ENCODE data around the gene GPC6.

GPC6 gene

GRCh38 chr13:93848247-93848646, 621.6 kb downstream of the GPC6 start:
- ATAC-seq (replicated peaks; ENCODE audit: extremely low read depth, poor library complexity, severe bottlenecking) (no peak), DNase-seq (ENCODE audit: low spot score in 2 of 2) (no peak)
- Mint-ChIP-seq H3K27me3 (no peaks in the 10 kb centered on the region), H3K4me3 (no peak overlapping the region), H3K36me3 (ENCODE audit: insufficient read depth) (no peaks in the 10 kb centered on the region), H3K27ac (ENCODE audit: low read depth) (no peak overlapping the region), H3K4me1 (no peaks in the 10 kb centered on the region), H3K9me3 (no peaks in the 10 kb centered on the region)

GRCh38 chr13:93851236-93851635, 624.6 kb downstream of the GPC6 start:
- H3K4me1 Mint-ChIP-seq, result no peaks in the 10 kb centered on the region
- no peak overlapping the region for H3K4me3 Mint-ChIP-seq
- H3K36me3 Mint-ChIP-seq (ENCODE audit: insufficient read depth), result no peaks in the 10 kb centered on the region
- H3K27ac Mint-ChIP-seq (ENCODE audit: low read depth), result no peak overlapping the region
- DNase-seq (ENCODE audit: low spot score in 2 of 2), result no peak
- no peaks in the 10 kb centered on the region for H3K27me3 Mint-ChIP-seq
- no peak for ATAC-seq (replicated peaks; ENCODE audit: extremely low read depth, poor library complexity, severe bottlenecking)
- H3K9me3 Mint-ChIP-seq, result no peaks in the 10 kb centered on the region

DNA sequence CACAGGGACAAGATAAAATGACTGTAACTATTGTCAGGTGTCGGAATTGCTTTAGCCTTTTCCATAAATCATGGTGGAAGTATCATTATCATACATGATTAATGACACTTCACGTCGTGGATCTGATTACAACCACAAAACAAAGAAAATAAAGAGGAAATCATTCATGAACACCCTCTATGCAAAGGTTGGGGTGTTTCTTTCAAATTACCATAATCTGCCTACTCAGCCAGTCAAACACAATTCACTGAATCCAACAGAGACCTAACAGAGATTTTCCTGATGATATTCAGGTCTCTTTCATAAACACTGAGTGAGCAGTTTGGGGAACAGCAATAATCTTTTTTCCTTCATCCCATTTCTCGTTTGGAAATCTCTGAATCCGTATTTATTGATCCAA, 627.3 kb downstream of the GPC6 start:
- H3K36me3 Mint-ChIP-seq (ENCODE audit: insufficient read depth), result no peaks in the 10 kb centered on the region
- no peak overlapping the region for H3K4me3 Mint-ChIP-seq
- no peak overlapping the region for H3K27ac Mint-ChIP-seq (ENCODE audit: low read depth)
- H3K4me1 Mint-ChIP-seq, result no peaks in the 10 kb centered on the region
- no peaks in the 10 kb centered on the region for H3K9me3 Mint-ChIP-seq
- ATAC-seq (replicated peaks; ENCODE audit: extremely low read depth, poor library complexity, severe bottlenecking) (no peak), DNase-seq (ENCODE audit: low spot score in 2 of 2) (no peak)
- no peaks in the 10 kb centered on the region for H3K27me3 Mint-ChIP-seq

DNA sequence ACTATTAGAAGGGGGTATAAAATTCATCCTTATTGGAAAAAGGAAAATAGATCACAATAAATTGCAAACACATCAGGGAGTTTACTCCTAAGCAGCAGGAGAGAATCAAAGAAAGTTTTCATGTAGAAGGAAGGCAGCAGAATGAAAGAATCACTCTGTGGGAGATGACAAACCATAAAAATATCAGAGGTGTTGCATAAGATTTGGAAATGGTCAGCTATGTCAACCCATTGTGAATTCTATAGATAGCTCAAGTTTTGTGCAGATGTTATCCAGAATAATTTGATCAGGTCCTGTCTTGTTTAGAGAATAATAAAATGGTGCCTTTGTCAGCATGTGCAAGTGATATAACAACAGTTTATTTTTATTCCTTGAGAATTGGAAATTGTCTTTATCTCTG, 630.5 kb downstream of the GPC6 start:
- Mint-ChIP-seq H3K9me3 (no peaks in the 10 kb centered on the region), H3K27me3 (no peaks in the 10 kb centered on the region), H3K4me3 (no peak overlapping the region), H3K36me3 (ENCODE audit: insufficient read depth) (no peaks in the 10 kb centered on the region), H3K27ac (ENCODE audit: low read depth) (no peak overlapping the region), H3K4me1 (no peaks in the 10 kb centered on the region)
- DNase-seq (ENCODE audit: low spot score in 2 of 2) (no peak), ATAC-seq (replicated peaks; ENCODE audit: extremely low read depth, poor library complexity, severe bottlenecking) (no peak)

GRCh38 chr13:93859716-93860115, 633.1 kb downstream of the GPC6 start:
- H3K4me1 Mint-ChIP-seq, result no peaks in the 10 kb centered on the region
- H3K9me3 Mint-ChIP-seq, result no peaks in the 10 kb centered on the region
- H3K4me3 Mint-ChIP-seq, result no peak overlapping the region
- H3K27ac Mint-ChIP-seq (ENCODE audit: low read depth), result no peak overlapping the region
- peaks cover 8% of the 10 kb centered on the region for H3K27me3 Mint-ChIP-seq
- no peaks in the 10 kb centered on the region for H3K36me3 Mint-ChIP-seq (ENCODE audit: insufficient read depth)
- DNase-seq (ENCODE audit: low spot score in 2 of 2), result no peak
- ATAC-seq (replicated peaks; ENCODE audit: extremely low read depth, poor library complexity, severe bottlenecking), result no peak

- H3K4me3 Mint-ChIP-seq, result no peak overlapping the region
- H3K27me3 Mint-ChIP-seq, result peaks cover 8% of the 10 kb centered on the region
- H3K27ac Mint-ChIP-seq (ENCODE audit: low read depth), result no peak overlapping the region
- H3K9me3 Mint-ChIP-seq, result no peaks in the 10 kb centered on the region
- ATAC-seq (replicated peaks; ENCODE audit: extremely low read depth, poor library complexity, severe bottlenecking), result no peak
- H3K36me3 Mint-ChIP-seq (ENCODE audit: insufficient read depth), result no peaks in the 10 kb centered on the region
- DNase-seq (ENCODE audit: low spot score in 2 of 2), result no peak
- no peaks in the 10 kb centered on the region for H3K4me1 Mint-ChIP-seq
Observed at GRCh38 chr13:93861818-93862217, 635.2 kb downstream of the GPC6 start.

GRCh38 chr13:93862259-93862658, 635.7 kb downstream of the GPC6 start:
- ATAC-seq (replicated peaks; ENCODE audit: extremely low read depth, poor library complexity, severe bottlenecking), result no peak
- H3K4me1 Mint-ChIP-seq, result no peaks in the 10 kb centered on the region
- no peak overlapping the region for H3K27ac Mint-ChIP-seq (ENCODE audit: low read depth)
- no peaks in the 10 kb centered on the region for H3K9me3 Mint-ChIP-seq
- DNase-seq (ENCODE audit: low spot score in 2 of 2), result no peak
- no peak overlapping the region for H3K4me3 Mint-ChIP-seq
- no peaks in the 10 kb centered on the region for H3K36me3 Mint-ChIP-seq (ENCODE audit: insufficient read depth)
- peaks cover 8% of the 10 kb centered on the region for H3K27me3 Mint-ChIP-seq

GRCh38 chr13:93865235-93865634, 638.6 kb downstream of the GPC6 start:
- Mint-ChIP-seq H3K27me3 (peaks cover 8% of the 10 kb centered on the region), H3K4me1 (no peaks in the 10 kb centered on the region)
- DNase-seq (ENCODE audit: low spot score in 2 of 2), result no peak

DNA sequence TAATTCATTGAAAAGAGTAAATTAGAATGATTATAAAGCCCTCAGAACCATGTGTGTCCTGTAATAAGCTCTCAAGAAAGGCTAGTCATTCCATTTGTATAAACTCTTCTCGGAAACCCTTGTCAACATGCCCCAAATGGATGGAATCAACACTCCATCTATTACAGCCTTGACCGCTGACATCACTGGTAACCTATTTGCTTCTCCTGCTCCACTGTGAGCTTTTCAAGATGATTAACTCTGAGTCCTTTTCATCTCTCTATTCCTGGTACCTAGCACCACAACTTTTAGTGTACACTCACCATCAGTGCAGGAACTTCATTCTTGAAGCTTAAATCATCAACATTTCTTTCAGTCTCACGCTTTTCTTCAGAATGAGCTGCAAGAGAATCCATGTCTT, 640.9 kb downstream of the GPC6 start:
- no peak for ATAC-seq (replicated peaks; ENCODE audit: extremely low read depth, poor library complexity, severe bottlenecking)
- no peak overlapping the region for H3K27ac Mint-ChIP-seq (ENCODE audit: low read depth)
- no peaks in the 10 kb centered on the region for H3K4me1 Mint-ChIP-seq
- peaks cover 8% of the 10 kb centered on the region for H3K27me3 Mint-ChIP-seq
- H3K9me3 Mint-ChIP-seq, result no peaks in the 10 kb centered on the region
- H3K36me3 Mint-ChIP-seq (ENCODE audit: insufficient read depth), result no peaks in the 10 kb centered on the region
- no peak overlapping the region for H3K4me3 Mint-ChIP-seq
- DNase-seq (ENCODE audit: low spot score in 2 of 2), result no peak

More at GRCh38 chr13:93865235-93865634, 638.6 kb downstream of the GPC6 start:
- H3K27ac Mint-ChIP-seq (ENCODE audit: low read depth), result no peak overlapping the region
- H3K9me3 Mint-ChIP-seq, result no peaks in the 10 kb centered on the region
- H3K36me3 Mint-ChIP-seq (ENCODE audit: insufficient read depth), result no peaks in the 10 kb centered on the region
- H3K4me3 Mint-ChIP-seq, result no peak overlapping the region
- ATAC-seq (replicated peaks; ENCODE audit: extremely low read depth, poor library complexity, severe bottlenecking), result no peak

DNA sequence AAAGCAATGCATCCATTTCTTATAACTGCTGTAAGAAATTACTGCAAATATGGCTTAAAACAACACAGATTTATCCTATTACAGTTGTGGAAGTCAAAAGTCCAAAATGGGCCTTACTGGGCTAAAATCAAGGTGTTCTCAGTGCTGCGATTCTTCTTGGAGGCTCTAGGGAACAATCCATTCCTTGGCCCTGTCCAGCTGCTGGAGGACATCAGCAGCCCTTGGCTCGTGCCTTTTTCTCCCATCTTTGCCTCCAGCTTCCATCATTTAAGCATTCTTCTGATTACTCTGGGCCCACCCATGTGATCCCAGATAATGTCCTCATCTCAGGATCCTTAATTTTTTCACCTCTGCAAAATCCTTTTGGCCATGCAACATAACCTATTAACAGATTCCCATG, 645.8 kb downstream of the GPC6 start:
- Mint-ChIP-seq H3K36me3 (ENCODE audit: insufficient read depth) (no peaks in the 10 kb centered on the region), H3K4me1 (no peaks in the 10 kb centered on the region), H3K9me3 (no peaks in the 10 kb centered on the region), H3K27ac (ENCODE audit: low read depth) (no peak overlapping the region), H3K27me3 (no peaks in the 10 kb centered on the region), H3K4me3 (no peak overlapping the region)
- DNase-seq (ENCODE audit: low spot score in 2 of 2) (no peak), ATAC-seq (replicated peaks; ENCODE audit: extremely low read depth, poor library complexity, severe bottlenecking) (no peak)

- DNase-seq (ENCODE audit: low spot score in 2 of 2) (no peak), ATAC-seq (replicated peaks; ENCODE audit: extremely low read depth, poor library complexity, severe bottlenecking) (no peak)
- no peaks in the 10 kb centered on the region for H3K4me1 Mint-ChIP-seq
- no peak overlapping the region for H3K4me3 Mint-ChIP-seq
- no peaks in the 10 kb centered on the region for H3K9me3 Mint-ChIP-seq
- no peaks in the 10 kb centered on the region for H3K36me3 Mint-ChIP-seq (ENCODE audit: insufficient read depth)
- no peak overlapping the region for H3K27ac Mint-ChIP-seq (ENCODE audit: low read depth)
- no peaks in the 10 kb centered on the region for H3K27me3 Mint-ChIP-seq
Observed at GRCh38 chr13:93872786-93873347, 646.3 kb downstream of the GPC6 start.

- Mint-ChIP-seq H3K4me3 (no peak overlapping the region), H3K36me3 (ENCODE audit: insufficient read depth) (peaks cover 2% of the 10 kb centered on the region), H3K4me1 (no peaks in the 10 kb centered on the region), H3K27me3 (no peaks in the 10 kb centered on the region), H3K9me3 (no peaks in the 10 kb centered on the region), H3K27ac (ENCODE audit: low read depth) (no peak overlapping the region)
- no peak for DNase-seq (ENCODE audit: low spot score in 2 of 2)
- ATAC-seq (replicated peaks; ENCODE audit: extremely low read depth, poor library complexity, severe bottlenecking), result no peak
Observed at GRCh38 chr13:93875547-93875946, 648.9 kb downstream of the GPC6 start.

DNA sequence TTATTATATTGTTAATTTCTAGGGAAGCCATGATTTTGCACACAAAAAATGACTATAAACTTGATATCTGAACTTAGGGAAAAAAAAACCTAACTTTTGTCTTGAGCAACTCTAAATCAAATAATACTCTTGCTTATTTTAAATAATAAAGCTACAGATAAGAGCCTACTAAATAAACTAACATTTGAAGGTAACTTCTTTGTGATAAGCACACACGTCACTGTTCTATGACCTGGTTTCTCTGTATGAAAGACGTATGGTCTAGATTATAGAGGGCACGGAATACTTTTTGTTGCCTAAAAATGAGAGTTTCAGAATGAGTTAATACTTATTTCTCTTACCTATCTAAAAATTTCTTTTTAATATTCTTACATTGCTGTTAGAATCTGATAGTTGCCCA, 649.6 kb downstream of the GPC6 start:
- ATAC-seq (replicated peaks; ENCODE audit: extremely low read depth, poor library complexity, severe bottlenecking) (no peak), DNase-seq (ENCODE audit: low spot score in 2 of 2) (no peak)
- no peak overlapping the region for H3K27ac Mint-ChIP-seq (ENCODE audit: low read depth)
- no peaks in the 10 kb centered on the region for H3K4me1 Mint-ChIP-seq
- no peaks in the 10 kb centered on the region for H3K27me3 Mint-ChIP-seq
- peaks cover 2% of the 10 kb centered on the region for H3K36me3 Mint-ChIP-seq (ENCODE audit: insufficient read depth)
- H3K9me3 Mint-ChIP-seq, result no peaks in the 10 kb centered on the region
- no peak overlapping the region for H3K4me3 Mint-ChIP-seq

- ATAC-seq (replicated peaks; ENCODE audit: extremely low read depth, poor library complexity, severe bottlenecking) (no peak), DNase-seq (ENCODE audit: low spot score in 2 of 2) (no peak)
- Mint-ChIP-seq H3K36me3 (ENCODE audit: insufficient read depth) (peaks cover 2% of the 10 kb centered on the region), H3K4me1 (no peaks in the 10 kb centered on the region), H3K27me3 (no peaks in the 10 kb centered on the region), H3K27ac (ENCODE audit: low read depth) (no peak overlapping the region), H3K9me3 (no peaks in the 10 kb centered on the region), H3K4me3 (no peak overlapping the region)
Observed at GRCh38 chr13:93878675-93879074, 652.1 kb downstream of the GPC6 start.

Data from central memory CD8-positive, alpha-beta T cell (primary cell).